Activated T-helper 2 cell treated with anti-CD3 and anti-CD28 coated beads, Interferon-gamma antibody, Interleukin-2, Interleukin-4, amounts not matched to agents 10 μg/mL and 5 μg/mL and 100 μg/mL, durations not matched to agents 14 hours and 24 hours and 36 hours (primary cell): ENCODE results near the gene ASIC1. TPM values are rescaled to one million over a fixed set of nuclear protein-coding genes. Genes with fewer than 3 reads are reported as not detected.

Experiments used
- DNase-seq: peaks from one replicate; pipeline ENCODE4 v3.0.0; 2021; ENCODE audit warnings: low spot score
- H3K27ac Mint-ChIP-seq: one replicate; pipeline ENCODE4 v1.8.0; 2021; ENCODE audit warnings: mixed read lengths
- H3K27me3 Mint-ChIP-seq: one replicate; pipeline ENCODE4 v1.8.0; 2021; ENCODE audit warnings: low read depth, mixed read lengths
- H3K36me3 Mint-ChIP-seq: one replicate; pipeline ENCODE4 v1.8.0; 2021; ENCODE audit warnings: low read depth, mixed read lengths
- H3K4me1 Mint-ChIP-seq: one replicate; pipeline ENCODE4 v1.8.0; 2021; ENCODE audit warnings: low read depth, mixed read lengths
- H3K4me3 Mint-ChIP-seq: one replicate; pipeline ENCODE4 v1.8.0; 2021; ENCODE audit warnings: low read depth, mild to moderate bottlenecking, moderate library complexity, mixed read lengths
- H3K9me3 Mint-ChIP-seq: one replicate; pipeline ENCODE4 v1.8.0; 2021; ENCODE audit warnings: mixed read lengths
- intact Hi-C: fragments of 100-400 bp; cut with micrococcal nuclease; formaldehyde crosslinking; loops from one replicate; pipeline ENCODE4 v1.15.1; 2023
- total RNA-seq: library from RNA; stranded (reverse); gene quantifications from 2 replicates; pipeline ENCODE4 v1.2.3, GENCODE V29; 2022

Gene ASIC1
- total RNA-seq, 1 donor from 2014 or later, result 20.7 TPM

DNA sequence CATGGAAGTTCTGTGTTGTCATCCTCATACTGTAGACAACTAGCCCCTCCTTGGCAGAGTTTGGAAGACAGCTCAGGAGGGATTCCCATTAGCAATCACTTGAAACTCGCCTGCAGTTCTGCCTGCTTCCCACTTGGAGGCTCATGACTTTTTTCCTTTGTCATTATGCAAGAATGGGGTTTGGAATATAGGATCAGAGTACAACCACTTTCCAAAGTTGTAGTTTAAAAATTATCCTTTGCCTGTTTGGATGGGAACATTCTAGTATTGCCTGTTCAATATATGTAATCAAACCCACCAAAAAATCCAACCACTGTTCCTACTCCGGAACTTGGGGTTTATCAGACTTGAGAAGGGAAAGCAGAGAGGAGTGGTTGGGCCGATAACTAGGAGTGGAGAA is 44.3 kb downstream of the ASIC1 start:
- H3K4me3 Mint-ChIP-seq, result no peak overlapping the region
- no peak for DNase-seq
- H3K36me3 Mint-ChIP-seq, result peaks cover 48% of the 10 kb centered on the region
- intact Hi-C loops, result no loop called here
- no peaks in the 10 kb centered on the region for H3K9me3 Mint-ChIP-seq
- peaks cover 3% of the 10 kb centered on the region for H3K4me1 Mint-ChIP-seq
- no peaks in the 10 kb centered on the region for H3K27me3 Mint-ChIP-seq
- H3K27ac Mint-ChIP-seq, result no peak overlapping the region

DNA sequence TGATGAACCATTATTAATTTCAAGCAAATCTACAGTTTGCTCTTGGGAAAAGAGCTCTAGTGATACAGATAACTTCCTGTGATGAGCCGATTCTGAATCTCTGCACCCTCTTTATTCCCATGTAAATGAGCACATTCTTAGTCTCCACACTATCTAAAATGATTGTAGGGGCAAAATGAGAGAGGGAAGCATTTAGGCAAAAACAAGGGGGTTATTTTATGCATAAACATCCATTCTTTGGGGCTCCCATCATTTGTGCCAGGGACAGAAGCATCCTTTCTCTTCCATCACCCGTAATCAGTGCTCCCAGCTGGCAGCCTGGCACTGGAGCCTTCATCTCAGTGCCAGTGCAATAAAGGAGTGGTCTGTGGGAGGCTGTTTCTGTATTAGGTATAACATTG is 44.7 kb downstream of the ASIC1 start:
- Mint-ChIP-seq H3K4me1 (peaks cover 3% of the 10 kb centered on the region), H3K4me3 (no peak overlapping the region), H3K27ac (no peak overlapping the region), H3K27me3 (no peaks in the 10 kb centered on the region), H3K9me3 (no peaks in the 10 kb centered on the region), H3K36me3 (peaks cover 44% of the 10 kb centered on the region)
- no peak for DNase-seq
- intact Hi-C loops, result no loop called here

GRCh38 chr12:50102646-50103309 is 45.4 kb downstream of the ASIC1 start:
- H3K36me3 Mint-ChIP-seq, result peaks cover 37% of the 10 kb centered on the region
- H3K4me3 Mint-ChIP-seq, result no peak overlapping the region
- peaks cover 3% of the 10 kb centered on the region for H3K4me1 Mint-ChIP-seq
- intact Hi-C loops, result no loop called here
- DNase-seq, result no peak
- no peaks in the 10 kb centered on the region for H3K9me3 Mint-ChIP-seq
- no peak overlapping the region for H3K27ac Mint-ChIP-seq
- H3K27me3 Mint-ChIP-seq, result no peaks in the 10 kb centered on the region

DNA sequence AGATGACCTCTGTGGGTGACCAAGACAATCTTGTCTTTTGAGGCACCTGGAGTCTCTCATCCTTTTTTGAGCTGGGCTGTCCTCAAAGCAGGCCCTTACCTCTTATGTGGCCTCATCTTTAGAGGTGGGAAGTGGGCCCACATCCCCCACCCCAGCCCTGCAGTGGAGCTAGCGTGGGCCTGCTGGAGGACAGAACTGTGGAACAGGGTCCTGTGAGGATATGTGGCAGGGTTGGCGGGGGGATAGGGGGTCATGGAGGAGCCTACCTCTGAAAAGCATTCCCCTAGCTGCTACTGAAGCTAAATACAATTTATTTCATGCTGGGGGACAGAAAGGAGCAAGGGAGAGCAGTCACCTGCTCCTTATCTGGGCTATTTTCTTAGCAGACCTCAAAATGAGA is 46.0 kb downstream of the ASIC1 start:
- no peak overlapping the region for H3K27ac Mint-ChIP-seq
- H3K36me3 Mint-ChIP-seq, result peaks cover 32% of the 10 kb centered on the region
- H3K27me3 Mint-ChIP-seq, result no peaks in the 10 kb centered on the region
- H3K9me3 Mint-ChIP-seq, result no peaks in the 10 kb centered on the region
- H3K4me3 Mint-ChIP-seq, result no peak overlapping the region
- intact Hi-C loops, result no loop called here
- peaks cover 4% of the 10 kb centered on the region for H3K4me1 Mint-ChIP-seq
- no peak for DNase-seq

GRCh38 chr12:50103767-50104321 is 46.4 kb downstream of the ASIC1 start, which contains the start of gene GPD1:
Gene GPD1, plus strand, starts transcription at chr12:50104008. Its CDS starts 43 bp downstream, at chr12:50104051.
- Mint-ChIP-seq H3K4me1 (peaks cover 5% of the 10 kb centered on the region), H3K27me3 (no peaks in the 10 kb centered on the region), H3K4me3 (no peak within 1 kb of the TSS), H3K27ac (no peak within 1 kb of the TSS), H3K9me3 (no peaks in the 10 kb centered on the region), H3K36me3 (peaks cover 27% of the 10 kb centered on the region)
- intact Hi-C loops, result no loop called here
- DNase-seq, result no peak

GRCh38 chr12:50104417-50105366 is 47.3 kb downstream of the ASIC1 start:
- H3K36me3 Mint-ChIP-seq, result peaks cover 18% of the 10 kb centered on the region
- no peak for DNase-seq
- H3K9me3 Mint-ChIP-seq, result no peaks in the 10 kb centered on the region
- H3K4me3 Mint-ChIP-seq, result no peak overlapping the region
- no peak overlapping the region for H3K27ac Mint-ChIP-seq
- H3K27me3 Mint-ChIP-seq, result no peaks in the 10 kb centered on the region
- intact Hi-C loops, result no loop called here
- peaks cover 5% of the 10 kb centered on the region for H3K4me1 Mint-ChIP-seq

DNA sequence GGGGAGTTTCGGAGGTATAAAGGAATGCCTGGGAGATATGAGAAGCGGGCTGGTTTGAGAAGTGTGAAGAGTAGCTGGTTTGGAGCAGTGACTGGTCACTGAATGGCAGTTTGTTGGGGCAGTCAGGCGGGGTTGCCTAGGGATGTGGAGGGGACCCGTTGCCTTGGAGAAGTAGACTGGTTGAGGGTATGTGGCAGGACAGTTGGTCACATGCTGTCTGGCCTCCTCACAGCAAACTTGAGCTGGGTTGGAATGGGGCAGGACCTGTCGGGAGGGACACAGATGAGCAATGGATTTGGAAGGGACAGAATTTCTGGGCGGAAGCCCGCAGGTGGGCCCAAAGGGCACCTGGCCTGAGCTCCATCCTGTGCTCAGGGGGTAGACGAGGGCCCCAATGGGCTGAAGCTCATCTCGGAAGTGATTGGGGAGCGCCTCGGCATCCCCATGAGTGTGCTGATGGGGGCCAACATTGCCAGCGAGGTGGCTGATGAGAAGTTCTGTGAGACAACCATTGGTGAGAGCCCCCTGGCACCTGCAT is 48.6 kb downstream of the ASIC1 start:
- intact Hi-C loops, result no loop called here
- no peaks in the 10 kb centered on the region for H3K27me3 Mint-ChIP-seq
- H3K9me3 Mint-ChIP-seq, result no peaks in the 10 kb centered on the region
- no peak overlapping the region for H3K27ac Mint-ChIP-seq
- peaks cover 8% of the 10 kb centered on the region for H3K36me3 Mint-ChIP-seq
- no peak for DNase-seq
- peaks cover 12% of the 10 kb centered on the region for H3K4me1 Mint-ChIP-seq
- no peak overlapping the region for H3K4me3 Mint-ChIP-seq

- H3K4me3 Mint-ChIP-seq, result no peak overlapping the region
- H3K27me3 Mint-ChIP-seq, result no peaks in the 10 kb centered on the region
- intact Hi-C loops, result no loop called here
- no peak overlapping the region for H3K27ac Mint-ChIP-seq
- peaks cover 16% of the 10 kb centered on the region for H3K4me1 Mint-ChIP-seq
- no peak for DNase-seq
- H3K36me3 Mint-ChIP-seq, result peaks cover 2% of the 10 kb centered on the region
- H3K9me3 Mint-ChIP-seq, result no peaks in the 10 kb centered on the region
Measured at GRCh38 chr12:50106907-50107306, 49.5 kb downstream of the ASIC1 start.

- intact Hi-C loops, result no loop called here
- Mint-ChIP-seq H3K27ac (no peak overlapping the region), H3K4me1 (peaks cover 16% of the 10 kb centered on the region), H3K4me3 (no peak overlapping the region), H3K9me3 (no peaks in the 10 kb centered on the region), H3K27me3 (no peaks in the 10 kb centered on the region), H3K36me3 (peaks cover 3% of the 10 kb centered on the region)
- no peak for DNase-seq
Measured at GRCh38 chr12:50107416-50108268, 50.2 kb downstream of the ASIC1 start.

DNA sequence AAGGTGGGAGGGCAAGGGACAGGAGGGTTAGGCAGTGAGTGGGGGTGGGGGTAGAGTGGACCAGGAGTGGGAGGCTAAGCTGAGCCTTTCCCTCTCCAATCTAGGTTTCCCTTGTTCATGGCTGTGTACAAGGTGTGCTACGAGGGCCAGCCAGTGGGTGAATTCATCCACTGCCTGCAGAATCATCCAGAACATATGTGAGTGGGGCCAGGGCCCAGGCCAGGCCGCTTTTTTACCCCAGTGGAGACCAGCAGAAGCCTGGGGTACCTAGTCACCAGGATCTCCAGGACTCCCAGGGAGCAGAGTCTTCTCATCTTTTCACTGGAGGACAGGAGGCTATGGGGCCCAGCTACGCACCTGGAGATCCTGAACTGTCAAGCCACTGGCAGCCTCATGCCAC is 51.9 kb downstream of the ASIC1 start:
- H3K4me3 Mint-ChIP-seq, result no peak overlapping the region

DNA sequence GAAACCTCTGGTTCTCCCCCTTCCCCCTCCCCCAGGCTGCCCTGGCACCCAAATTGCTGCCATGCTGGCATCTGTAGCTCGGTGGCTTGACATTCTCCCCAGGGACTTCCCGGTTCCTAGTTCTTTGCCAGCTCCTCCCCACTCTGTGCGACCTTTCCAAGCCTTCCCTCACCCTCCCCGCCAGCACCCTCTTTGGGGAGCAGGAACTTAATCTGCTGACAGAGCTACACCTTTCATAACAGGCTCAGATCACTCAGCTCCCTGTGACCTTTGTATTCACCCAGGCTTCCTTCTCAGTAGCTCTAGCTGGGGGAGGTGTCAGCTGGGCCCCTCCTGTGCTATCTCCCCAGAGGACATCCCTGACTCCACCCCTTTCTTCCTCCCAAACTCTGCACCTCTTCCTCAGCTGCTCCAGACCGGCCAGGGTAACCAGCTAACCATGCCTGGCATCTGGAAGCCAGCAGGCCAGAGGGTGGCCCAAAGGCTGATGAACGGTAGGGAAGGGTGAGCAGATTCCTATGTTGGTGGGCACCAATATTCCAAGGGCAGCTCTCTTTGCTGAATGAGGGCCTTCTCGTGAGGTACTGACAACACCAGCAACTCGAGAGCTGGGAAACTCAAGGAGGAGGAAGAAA is 52.8 kb downstream of the ASIC1 start:
- DNase-seq, result no peak
- Mint-ChIP-seq H3K4me1 (peaks cover 22% of the 10 kb centered on the region), H3K9me3 (no peaks in the 10 kb centered on the region), H3K27ac (peak overlapping the region; percentile 79), H3K27me3 (no peaks in the 10 kb centered on the region), H3K36me3 (peaks cover 11% of the 10 kb centered on the region), H3K4me3 (peak overlapping the region; percentile 47)
- intact Hi-C loops, result no loop called here

More for the DNA sequence above, 51.9 kb downstream of the ASIC1 start:
- no peak for DNase-seq
- Mint-ChIP-seq H3K27me3 (no peaks in the 10 kb centered on the region), H3K36me3 (peaks cover 8% of the 10 kb centered on the region), H3K9me3 (no peaks in the 10 kb centered on the region), H3K4me1 (peaks cover 20% of the 10 kb centered on the region), H3K27ac (no peak overlapping the region)
- intact Hi-C loops, result no loop called here
